ENCODE measurements around the gene NDST1.

The NDST1 gene

GRCh38 chr5:150570333-150570732 lies 62.4 kb downstream of the NDST1 start:
- DNase-seq (ENCODE audit: low spot score) = no peak

GRCh38 chr5:150571836-150572235 lies 63.9 kb downstream of the NDST1 start:
- DNase-seq (ENCODE audit: low spot score) = no peak

- no peak for DNase-seq (ENCODE audit: low spot score)
These were observed 65.3 kb downstream of the NDST1 start for GRCh38 chr5:150573216-150573615.

GRCh38 chr5:150573867-150574817 lies 66.2 kb downstream of the NDST1 start:
- no peak for DNase-seq (ENCODE audit: low spot score)

- DNase-seq (ENCODE audit: low spot score) = no peak
These were observed 67.1 kb downstream of the NDST1 start for GRCh38 chr5:150574818-150575547.

GRCh38 chr5:150575745-150576448 lies 68.0 kb downstream of the NDST1 start:
- no peak for DNase-seq (ENCODE audit: low spot score)

- DNase-seq (ENCODE audit: low spot score) = no peak
These were observed 68.6 kb downstream of the NDST1 start for GRCh38 chr5:150576449-150576949.

GRCh38 chr5:150577378-150578139 lies 69.6 kb downstream of the NDST1 start:
- DNase-seq (ENCODE audit: low spot score) = no peak

GRCh38 chr5:150578781-150579461 lies 71.0 kb downstream of the NDST1 start:
- DNase-seq (ENCODE audit: low spot score) = no peak

GRCh38 chr5:150579462-150580400 lies 71.8 kb downstream of the NDST1 start:
- no peak for DNase-seq (ENCODE audit: low spot score)

- no peak for DNase-seq (ENCODE audit: low spot score)
These were observed 73.0 kb downstream of the NDST1 start for GRCh38 chr5:150580917-150581316.

GRCh38 chr5:150582241-150583109 lies 74.5 kb downstream of the NDST1 start:
- no peak for DNase-seq (ENCODE audit: low spot score)

GRCh38 chr5:150583541-150584225 lies 75.8 kb downstream of the NDST1 start:
- DNase-seq (ENCODE audit: low spot score) = no peak

- DNase-seq (ENCODE audit: low spot score) = no peak
These were observed 76.8 kb downstream of the NDST1 start for GRCh38 chr5:150584556-150585335.

GRCh38 chr5:150585781-150586341 lies 77.9 kb downstream of the NDST1 start:
- no peak for DNase-seq (ENCODE audit: low spot score)

GRCh38 chr5:150587016-150587415 lies 79.1 kb downstream of the NDST1 start:
- no peak for DNase-seq (ENCODE audit: low spot score)

Measured in CD4-positive, alpha-beta T cell treated with Interleukin-15 for 4 hours (primary cell).